Coronary artery (tissue), 2 donors: ENCODE results near the gene STK38L.

Source experiments
- DNase-seq: peaks from one replicate; pipeline ENCODE4 v3.0.0-alpha.2; 2017; ENCODE audit warnings: low spot score
- H3K27ac ChIP-seq, 2 donors: fragments of 200-600 bp; sonication (generic); one replicate each; pipeline ENCODE4 v1.5.1; 2016 to 2019
- H3K4me3 ChIP-seq: fragments of 200-600 bp; sonication (generic); 2 replicates; pipeline ENCODE4 v1.5.1; 2016; ENCODE audit warnings: mild to moderate bottlenecking, moderate library complexity
- TF ChIP-seq, protein P1 (sequence below): fragments of 200-600 bp; sonication (generic); IDR thresholded peaks from one replicate; pipeline ENCODE4 v1.5.1; 2019; ENCODE audit warnings: antibody characterized with exemption

STK38L gene

DNA sequence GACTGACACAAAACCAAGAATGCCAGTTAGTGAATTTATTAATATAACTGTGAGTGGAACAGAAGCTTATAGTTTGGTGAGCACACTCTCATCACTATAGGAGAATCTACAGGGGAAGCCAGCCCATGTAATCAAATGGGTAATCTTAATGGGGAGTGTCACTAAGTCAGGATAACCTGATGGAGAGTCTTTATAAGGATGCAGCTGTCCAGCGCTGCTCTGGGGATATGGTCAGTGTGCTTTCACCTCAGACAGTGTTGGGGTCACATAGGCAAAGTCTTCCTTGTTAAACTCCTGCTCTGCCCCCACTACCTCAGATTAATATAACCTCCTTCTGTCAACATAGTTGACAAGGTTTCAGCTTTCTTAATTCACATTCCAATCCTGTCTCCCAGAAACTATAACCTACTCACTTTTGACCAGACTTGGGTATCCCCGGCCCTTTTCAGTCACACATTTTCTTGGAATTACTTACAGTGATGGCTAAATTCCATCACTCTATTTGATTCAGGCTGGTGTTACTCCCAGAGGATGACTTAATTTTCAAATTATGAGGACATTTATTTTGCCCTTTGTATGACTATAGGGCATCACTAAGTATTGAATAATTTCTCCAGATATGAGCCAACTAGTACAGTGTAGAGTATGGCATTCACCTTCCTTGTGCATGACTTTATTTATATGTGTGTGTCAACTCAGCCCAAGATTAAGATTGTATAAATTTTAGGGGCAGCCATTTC is 13.2 kb downstream of the STK38L start:
- peak overlapping the region; percentile 13 for H3K4me3 ChIP-seq
- no peak for DNase-seq
- TF ChIP-seq, protein P1, sequence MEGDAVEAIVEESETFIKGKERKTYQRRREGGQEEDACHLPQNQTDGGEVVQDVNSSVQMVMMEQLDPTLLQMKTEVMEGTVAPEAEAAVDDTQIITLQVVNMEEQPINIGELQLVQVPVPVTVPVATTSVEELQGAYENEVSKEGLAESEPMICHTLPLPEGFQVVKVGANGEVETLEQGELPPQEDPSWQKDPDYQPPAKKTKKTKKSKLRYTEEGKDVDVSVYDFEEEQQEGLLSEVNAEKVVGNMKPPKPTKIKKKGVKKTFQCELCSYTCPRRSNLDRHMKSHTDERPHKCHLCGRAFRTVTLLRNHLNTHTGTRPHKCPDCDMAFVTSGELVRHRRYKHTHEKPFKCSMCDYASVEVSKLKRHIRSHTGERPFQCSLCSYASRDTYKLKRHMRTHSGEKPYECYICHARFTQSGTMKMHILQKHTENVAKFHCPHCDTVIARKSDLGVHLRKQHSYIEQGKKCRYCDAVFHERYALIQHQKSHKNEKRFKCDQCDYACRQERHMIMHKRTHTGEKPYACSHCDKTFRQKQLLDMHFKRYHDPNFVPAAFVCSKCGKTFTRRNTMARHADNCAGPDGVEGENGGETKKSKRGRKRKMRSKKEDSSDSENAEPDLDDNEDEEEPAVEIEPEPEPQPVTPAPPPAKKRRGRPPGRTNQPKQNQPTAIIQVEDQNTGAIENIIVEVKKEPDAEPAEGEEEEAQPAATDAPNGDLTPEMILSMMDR, result no peak
- peak overlapping the region in 1 of 2 donors; percentile 62 for H3K27ac ChIP-seq

DNA sequence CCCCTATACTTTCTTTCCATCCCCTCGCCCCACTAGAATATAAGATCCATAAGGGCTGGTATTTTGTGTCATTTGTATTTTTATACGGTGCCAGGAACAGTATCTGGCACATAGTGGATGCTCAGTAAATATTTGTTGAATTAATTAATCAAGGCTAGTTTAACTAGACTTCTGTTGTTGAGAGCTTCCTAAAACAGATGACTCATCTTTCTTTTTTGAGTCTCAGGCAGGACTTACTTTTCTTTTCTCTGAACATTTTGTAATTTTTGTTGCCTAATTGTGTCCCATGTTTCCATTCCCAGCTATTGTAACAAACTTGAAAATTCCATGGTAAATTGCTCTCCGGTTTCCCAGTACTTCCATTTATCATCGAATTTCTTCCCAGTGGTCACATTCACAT is 16.7 kb downstream of the STK38L start:
- peak overlapping the region; percentile 69 to 81 for H3K27ac ChIP-seq
- TF ChIP-seq, protein P1, result no peak
- DNase-seq, result no peak
- H3K4me3 ChIP-seq, result peak overlapping the region; percentile 52

DNA sequence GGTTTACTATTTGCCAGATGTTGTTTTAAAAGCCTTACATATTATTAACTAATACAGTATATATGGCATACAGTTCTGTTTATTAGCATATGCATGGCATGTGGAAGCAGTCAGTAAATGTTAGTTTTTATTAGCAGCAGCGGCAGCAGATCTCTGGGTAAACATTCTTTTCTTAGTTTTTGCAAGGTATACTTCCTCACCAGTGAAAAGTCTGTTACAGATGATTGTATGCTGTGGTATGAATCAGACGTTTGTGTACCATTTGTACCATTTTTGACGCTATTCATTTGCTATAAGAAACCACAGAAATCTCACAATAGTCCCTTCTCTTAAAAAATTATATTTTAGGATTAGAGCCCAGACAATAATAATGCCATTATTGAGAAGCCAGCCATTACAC is 17.8 kb downstream of the STK38L start:
- no peak for DNase-seq
- TF ChIP-seq, protein P1, result no peak

GRCh38 chr12:27270148-27270547 is 26.1 kb downstream of the STK38L start:
- TF ChIP-seq, protein P1, result no peak
- no peak overlapping the region for H3K4me3 ChIP-seq
- H3K27ac ChIP-seq, result no peak overlapping the region
- DNase-seq, result no peak

More for the DNA sequence above, 17.8 kb downstream of the STK38L start:
- peak overlapping the region; percentile 69 to 81 for H3K27ac ChIP-seq
- peak overlapping the region; percentile 24 for H3K4me3 ChIP-seq

- DNase-seq, result no peak
- Histone ChIP-seq H3K27ac (peak overlapping the region in 1 of 2 donors; percentile 57), H3K4me3 (peak overlapping the region; percentile 13)
- TF ChIP-seq, protein P1, result no peak
Measured at GRCh38 chr12:27271206-27271605, 27.1 kb downstream of the STK38L start.

GRCh38 chr12:27272373-27273028 is 28.4 kb downstream of the STK38L start:
- H3K4me3 ChIP-seq, result peak overlapping the region; percentile 13
- H3K27ac ChIP-seq, result peak overlapping the region; percentile 52 to 57
- DNase-seq, result no peak
- TF ChIP-seq, protein P1, result no peak

DNA sequence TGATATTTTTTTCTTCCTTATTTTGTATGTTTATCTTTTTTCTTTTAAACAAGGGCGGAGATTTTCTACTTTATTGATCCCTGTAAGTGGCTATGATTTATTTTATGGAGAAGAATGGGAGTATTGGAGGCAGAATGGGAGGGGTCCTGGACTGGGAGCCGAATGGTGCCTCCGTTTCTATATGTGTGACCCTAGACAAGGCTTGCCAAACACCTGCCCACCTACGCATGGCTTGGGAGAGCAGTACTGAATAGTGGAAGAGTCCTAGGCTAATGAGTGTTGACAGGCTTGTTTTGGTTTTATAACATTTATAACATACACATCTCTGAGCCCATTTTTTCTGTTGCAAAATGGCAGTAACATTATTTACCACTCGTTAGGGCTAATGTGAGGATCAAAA is 29.0 kb downstream of the STK38L start:
- peak overlapping the region; percentile 38 for H3K4me3 ChIP-seq
- TF ChIP-seq, protein P1, result no peak
- H3K27ac ChIP-seq, result peak overlapping the region; percentile 52 to 84
- no peak for DNase-seq
